ENCODE results near the gene IRF9.

DNA sequence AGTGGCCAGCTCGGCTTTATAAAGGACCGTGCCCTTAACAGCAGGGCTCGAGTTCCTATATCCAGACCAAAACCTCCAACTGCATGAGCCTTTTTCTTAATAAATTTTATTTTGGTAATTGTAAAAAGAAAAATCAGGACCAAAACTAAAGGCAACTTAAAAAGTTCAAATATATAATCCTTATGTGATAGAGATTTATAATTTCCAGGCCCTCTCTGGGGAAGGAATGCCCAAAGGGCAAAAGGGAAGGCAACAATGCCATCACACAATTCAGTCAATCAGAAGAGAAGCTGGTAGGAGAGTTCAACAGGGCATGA is 28.0 kb downstream of the IRF9 start:
- TF ChIP-seq, protein P1, sequence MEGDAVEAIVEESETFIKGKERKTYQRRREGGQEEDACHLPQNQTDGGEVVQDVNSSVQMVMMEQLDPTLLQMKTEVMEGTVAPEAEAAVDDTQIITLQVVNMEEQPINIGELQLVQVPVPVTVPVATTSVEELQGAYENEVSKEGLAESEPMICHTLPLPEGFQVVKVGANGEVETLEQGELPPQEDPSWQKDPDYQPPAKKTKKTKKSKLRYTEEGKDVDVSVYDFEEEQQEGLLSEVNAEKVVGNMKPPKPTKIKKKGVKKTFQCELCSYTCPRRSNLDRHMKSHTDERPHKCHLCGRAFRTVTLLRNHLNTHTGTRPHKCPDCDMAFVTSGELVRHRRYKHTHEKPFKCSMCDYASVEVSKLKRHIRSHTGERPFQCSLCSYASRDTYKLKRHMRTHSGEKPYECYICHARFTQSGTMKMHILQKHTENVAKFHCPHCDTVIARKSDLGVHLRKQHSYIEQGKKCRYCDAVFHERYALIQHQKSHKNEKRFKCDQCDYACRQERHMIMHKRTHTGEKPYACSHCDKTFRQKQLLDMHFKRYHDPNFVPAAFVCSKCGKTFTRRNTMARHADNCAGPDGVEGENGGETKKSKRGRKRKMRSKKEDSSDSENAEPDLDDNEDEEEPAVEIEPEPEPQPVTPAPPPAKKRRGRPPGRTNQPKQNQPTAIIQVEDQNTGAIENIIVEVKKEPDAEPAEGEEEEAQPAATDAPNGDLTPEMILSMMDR (IDR thresholded peaks at IDR 0.05; ENCODE audit: poor library complexity), result no peak
- TF ChIP-seq EZH2 (IDR thresholded peaks at IDR 0.05; ENCODE audit: borderline replicate concordance), result no peak
- TF ChIP-seq EZH2phosphoT487 (IDR thresholded peaks at IDR 0.05; ENCODE audit: low read depth, severe bottlenecking, unreplicated experiment), result no peak

All from hepatocyte (in vitro differentiated cells).